ENCODE measurements around the gene FOXN3. TPM values are rescaled to one million over a fixed set of nuclear protein-coding genes. Genes with fewer than 3 reads are reported as not detected.

Gene FOXN3
- total RNA-seq, 1 experiment from 2014 or later, result 125 TPM

- H3K4me2 ChIP-seq (ENCODE audit: insufficient read depth, insufficient read length, low read length), result no peak overlapping the region
- no CpG with 5 or more reads among the region's 5 CpGs for WGBS (ENCODE audit: extremely low coverage, insufficient read length, low lambda C conversion rate)
- H3K14ac ChIP-seq (ENCODE audit: insufficient read depth, low read length), result peak overlapping the region; percentile 70; the same call in 1 of the 2 replicates
- Mint-ChIP-seq H3K4me3 (no peak overlapping the region), H3K4me1 (peaks cover 61 to 64% of the 10 kb centered on the region in 2 experiments), H3K9me3 (no peaks in the 10 kb centered on the region), H3K27me3 (ENCODE audit: low read depth) (no peaks in the 10 kb centered on the region), H3K27ac (peak overlapping the region; percentile 25 to 62 (median 53); a peak in 4 of 7 replicates), H3K36me3 (ENCODE audit: insufficient read depth in 1 of 3, low read depth in 3 of 3) (peaks cover 50 to 64% (median 55%) of the 10 kb centered on the region in 3 experiments)
- peaks cover 38% of the 10 kb centered on the region for H3K4me1 ChIP-seq (ENCODE audit: insufficient read depth, low read length)
- H3T11ph ChIP-seq (ENCODE audit: low read length), result peak overlapping the region; percentile 75
- peaks cover 4% of the 10 kb centered on the region for H3K79me1 ChIP-seq (ENCODE audit: insufficient read depth, low read depth, low read length, poor library complexity, severe bottlenecking)
- H3K79me2 ChIP-seq (ENCODE audit: insufficient read depth, low read length), result peaks cover 16% of the 10 kb centered on the region; the same call in 1 of the 2 replicates
- H4K8ac ChIP-seq (replicated peaks; ENCODE audit: insufficient read length, low read depth, low read length), result no peak overlapping the region
- no peak overlapping the region for H2AFZ ChIP-seq (ENCODE audit: low read length)
- no peak overlapping the region for H4K91ac ChIP-seq (ENCODE audit: insufficient read length, low read depth, low read length)
- peak overlapping the region; percentile 36 for H3K27ac ChIP-seq (ENCODE audit: insufficient read length, low read depth, low read length)
- H2BK120ac ChIP-seq (ENCODE audit: low read depth, low read length, poor library complexity, severe bottlenecking), result no peak overlapping the region
- no peak overlapping the region for H3K9ac ChIP-seq (ENCODE audit: extremely low read depth, insufficient read length, low read length)
- no peak overlapping the region for H2BK20ac ChIP-seq (ENCODE audit: low read depth, low read length, poor library complexity, severe bottlenecking)
- peak overlapping the region; percentile 65 for H2BK12ac ChIP-seq (ENCODE audit: insufficient read length, low read depth, low read length)
- H3K9me3 ChIP-seq (ENCODE audit: control insufficient read depth, low read depth, low read length), result no peaks in the 10 kb centered on the region
- H3K56ac ChIP-seq (ENCODE audit: insufficient read length, low read depth, low read length), result no peak overlapping the region
- H2AK5ac ChIP-seq (ENCODE audit: insufficient read length, low read length), result no peak overlapping the region
- H3K18ac ChIP-seq (ENCODE audit: insufficient read length, low read depth, low read length), result peak overlapping the region; percentile 63
- H2BK5ac ChIP-seq (ENCODE audit: insufficient read length, low read length), result no peak overlapping the region
- H3K23ac ChIP-seq (ENCODE audit: insufficient read length, low read depth, low read length), result no peak overlapping the region
- H4K5ac ChIP-seq (ENCODE audit: insufficient read length, low read depth, low read length), result no peak overlapping the region
- H3K23me2 ChIP-seq (ENCODE audit: insufficient read length, low read depth, low read length, poor library complexity, severe bottlenecking), result no peaks in the 10 kb centered on the region
- TF ChIP-seq CTCF (conservative IDR thresholded peaks at IDR 0.05), result no peak
- no peak overlapping the region for H2BK15ac ChIP-seq (ENCODE audit: low read depth, low read length)
- H3K27me3 ChIP-seq (ENCODE audit: insufficient read depth, low read length), result no peaks in the 10 kb centered on the region
- peak overlapping the region; percentile 86; the same call in 1 of the 2 replicates for H3K4ac ChIP-seq (ENCODE audit: low read depth, low read length)
- no peaks in the 10 kb centered on the region for H4K20me1 ChIP-seq (ENCODE audit: control insufficient read depth, insufficient read depth, insufficient read length)
- no peak for DNase-seq
Observed at GRCh38 chr14:89348722-89349121, 68.3 kb downstream of the FOXN3 start.
